ENCODE results near the gene CFDP1.
A peak's percentile ranks its signal among the peaks of the same experiment; 100 is the strongest.

The CFDP1 gene

DNA sequence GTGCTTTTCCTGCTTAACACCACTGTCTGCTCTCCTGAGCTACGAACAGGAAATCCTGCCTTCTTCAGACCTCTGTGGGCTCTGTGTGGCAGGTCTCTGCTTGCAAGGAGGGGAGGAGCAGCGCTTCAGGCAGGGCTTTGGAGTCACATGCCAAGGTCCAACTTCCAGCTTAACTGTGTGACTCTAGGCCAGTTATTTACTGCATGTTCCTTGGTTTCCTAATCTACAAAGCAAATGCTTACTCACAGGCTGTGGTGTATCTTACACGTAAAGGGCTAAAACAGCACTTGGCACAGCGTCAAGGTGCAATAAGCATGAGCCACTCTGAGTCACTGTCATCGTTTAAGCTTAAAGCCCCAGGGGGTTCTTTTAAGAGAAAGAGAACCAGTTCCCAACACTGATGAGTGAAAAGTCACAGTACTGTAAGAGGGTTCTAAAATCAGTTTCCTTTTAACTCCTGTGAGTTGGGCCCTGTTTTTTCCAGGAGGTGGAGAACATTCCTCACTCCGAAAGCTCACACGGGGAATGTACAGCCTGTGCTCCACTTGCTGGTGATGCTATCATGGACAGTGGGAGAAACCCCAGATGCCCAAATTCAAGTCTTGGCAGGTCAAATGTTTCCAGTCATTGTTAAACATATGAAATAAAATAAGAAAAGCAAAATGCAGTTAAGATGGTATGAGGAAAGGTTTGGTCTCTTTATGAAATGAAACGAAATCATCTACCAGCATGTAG is 127.8 kb downstream of the CFDP1 start:
- no peak overlapping the region for H3K4me3 ChIP-seq (ENCODE audit: low read depth, low read length)
- in situ Hi-C loops (cut with HindIII; ENCODE audit: low sequenced_read_pairs), result no loop called here
- no peak for TF ChIP-seq CTCF (IDR thresholded peaks at IDR 0.05; ENCODE audit: low read depth, low read length)
- peak; percentile 100 for DNase-seq (ENCODE audit: low read depth, low spot score)

DNA sequence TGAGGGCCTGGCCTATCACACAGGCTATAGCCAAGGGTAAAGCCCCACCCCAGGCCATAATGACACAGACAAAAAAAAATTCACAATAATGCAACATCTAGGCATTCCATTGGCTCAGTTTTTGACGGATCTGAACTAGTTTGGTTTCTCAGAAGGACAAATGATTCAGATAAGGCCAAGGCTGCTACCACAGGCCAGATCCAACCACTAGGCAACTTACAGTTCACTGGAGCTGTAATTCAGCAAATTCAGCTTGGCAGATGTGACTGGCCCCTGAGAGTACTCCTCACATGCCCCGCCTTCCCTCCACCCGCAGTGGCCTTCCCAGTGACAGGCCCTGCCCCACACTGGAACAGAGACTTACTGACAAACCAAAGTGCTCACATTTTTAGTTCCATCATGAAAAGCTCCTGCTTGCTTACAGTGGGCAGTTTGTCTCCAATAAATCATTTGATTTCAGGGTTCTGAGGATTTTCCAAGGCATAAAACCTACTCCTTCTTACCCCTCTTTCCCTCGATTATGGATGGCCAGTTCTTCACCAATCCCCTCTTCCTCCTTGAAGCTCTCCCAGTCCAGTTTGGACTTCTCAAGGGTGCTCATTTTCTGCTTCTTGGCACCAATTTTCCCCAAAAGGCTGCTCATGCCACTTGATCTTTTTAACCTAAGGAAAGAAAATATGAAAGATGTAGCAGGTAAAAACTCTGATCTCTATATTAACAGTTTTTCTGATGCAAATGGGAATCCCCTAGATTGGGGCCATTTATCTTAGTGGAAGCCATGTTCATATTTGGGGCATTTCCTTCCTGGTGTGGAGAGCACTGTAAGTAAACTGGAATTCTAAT is 128.6 kb downstream of the CFDP1 start:
- H3K4me3 ChIP-seq (ENCODE audit: low read depth, low read length), result no peak overlapping the region
- TF ChIP-seq CTCF (IDR thresholded peaks at IDR 0.05; ENCODE audit: low read depth, low read length), result no peak
- in situ Hi-C loops (cut with HindIII; ENCODE audit: low sequenced_read_pairs), result no loop called here
- peak; percentile 92 for DNase-seq (ENCODE audit: low read depth, low spot score)

DNA sequence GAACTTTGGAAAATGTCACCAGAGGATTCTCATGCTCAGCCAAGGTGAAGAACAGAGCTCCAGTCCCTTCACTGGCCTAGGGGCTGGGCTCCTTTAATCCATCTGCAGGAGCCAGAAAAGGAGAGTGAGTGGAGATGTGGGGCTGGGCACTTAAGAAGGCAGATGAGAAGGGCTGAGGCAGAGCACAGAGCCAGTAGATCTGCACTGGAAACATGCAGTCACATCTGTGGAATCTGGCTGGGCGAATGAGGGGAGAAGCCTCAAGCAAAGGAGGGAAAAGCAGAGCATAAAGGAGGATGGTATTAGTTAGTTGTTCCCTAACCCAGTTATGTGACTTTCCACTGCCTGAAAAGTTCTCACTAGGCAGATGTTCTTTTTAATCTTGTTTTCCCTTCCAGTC is 131.5 kb downstream of the CFDP1 start:
- no peak for DNase-seq (ENCODE audit: low read depth, low spot score)
- no peak overlapping the region for H3K4me3 ChIP-seq (ENCODE audit: low read depth, low read length)
- in situ Hi-C loops (cut with HindIII; ENCODE audit: low sequenced_read_pairs), result no loop called here
- TF ChIP-seq CTCF (IDR thresholded peaks at IDR 0.05; ENCODE audit: low read depth, low read length), result no peak

DNA sequence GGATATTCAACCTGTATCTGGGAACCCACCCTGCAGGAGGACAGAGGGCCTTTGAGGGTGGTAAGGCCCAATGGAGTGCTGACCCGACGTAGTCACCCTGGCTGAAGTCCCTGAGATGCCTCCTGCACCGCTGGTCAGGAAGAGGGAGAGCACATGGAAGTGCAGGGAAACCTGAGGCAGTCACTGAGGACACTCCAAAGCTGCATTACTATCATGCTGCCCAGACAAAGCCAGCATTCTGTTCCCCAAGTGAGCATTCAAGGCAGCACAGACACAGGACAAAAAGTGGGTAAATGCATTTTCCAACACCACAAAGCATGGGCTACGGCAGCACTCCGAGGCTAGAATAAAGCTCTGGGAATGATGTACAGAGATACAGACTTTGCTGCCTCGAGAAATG is 135.0 kb downstream of the CFDP1 start:
- no peak for TF ChIP-seq CTCF (IDR thresholded peaks at IDR 0.05; ENCODE audit: low read depth, low read length)
- in situ Hi-C loops (cut with HindIII; ENCODE audit: low sequenced_read_pairs), result no loop called here
- H3K4me3 ChIP-seq (ENCODE audit: low read depth, low read length), result no peak overlapping the region
- no peak for DNase-seq (ENCODE audit: low read depth, low spot score)

DNA sequence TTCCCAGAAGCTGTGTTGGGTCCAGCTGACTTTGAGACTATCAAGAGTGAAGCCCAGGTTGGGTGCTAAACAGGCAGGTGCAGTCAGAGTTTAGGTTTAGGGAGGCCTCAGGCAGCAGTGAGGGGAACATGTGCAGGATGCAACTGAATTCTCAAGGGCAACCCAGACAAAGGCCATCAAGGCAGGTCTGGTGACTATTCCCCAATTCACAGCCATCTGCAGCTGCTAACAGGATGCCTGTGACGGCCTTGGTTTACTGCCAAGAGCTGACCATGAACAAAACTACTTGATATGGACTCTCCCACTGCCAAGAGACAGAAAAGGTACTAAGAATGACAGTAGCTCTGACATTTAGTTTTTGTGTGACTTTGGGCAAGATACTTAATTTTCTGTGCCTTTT is 136.7 kb downstream of the CFDP1 start:
- peak; percentile 52 for DNase-seq (ENCODE audit: low read depth, low spot score)

More for the DNA sequence above, 136.7 kb downstream of the CFDP1 start:
- in situ Hi-C loops (cut with HindIII; ENCODE audit: low sequenced_read_pairs), result no loop called here
- H3K4me3 ChIP-seq (ENCODE audit: low read depth, low read length), result no peak overlapping the region
- TF ChIP-seq CTCF (IDR thresholded peaks at IDR 0.05; ENCODE audit: low read depth, low read length), result no peak
